Stimulated activated memory B cell treated with anti-CD40 and anti-IgM and Interleukin-4, amounts not matched to agents 10 μg/mL and 1 μg/mL and 100 μg/mL, for 72 hours (primary cell): ENCODE data around the gene SDHA.

Source experiments
- ATAC-seq: fragments of 150-1000 bp; cut with Tn5 transposase; 2 replicates; pipeline ENCODE4 v1.10.0; 2021
- H3K27ac Mint-ChIP-seq: one replicate; pipeline ENCODE4 v1.8.0; 2022; ENCODE audit warnings: mild to moderate bottlenecking, mixed read lengths
- H3K27me3 Mint-ChIP-seq: one replicate; pipeline ENCODE4 v1.8.0; 2022; ENCODE audit warnings: mixed read lengths
- H3K36me3 Mint-ChIP-seq: one replicate; pipeline ENCODE4 v1.8.0; 2022; ENCODE audit warnings: mixed read lengths
- H3K4me1 Mint-ChIP-seq: one replicate; pipeline ENCODE4 v1.8.0; 2022; ENCODE audit warnings: mixed read lengths
- H3K4me3 Mint-ChIP-seq: one replicate; pipeline ENCODE4 v1.8.0; 2022; ENCODE audit warnings: mild to moderate bottlenecking, moderate library complexity, mixed read lengths
- H3K9me3 Mint-ChIP-seq: one replicate; pipeline ENCODE4 v1.8.0; 2022; ENCODE audit warnings: mixed read lengths

SDHA gene

GRCh38 chr5:180286-180918 is 37.7 kb upstream of the SDHA start:
- H3K27ac Mint-ChIP-seq = no peak overlapping the region
- H3K4me3 Mint-ChIP-seq = no peak overlapping the region
- no peaks in the 10 kb centered on the region for H3K9me3 Mint-ChIP-seq
- peaks cover 44% of the 10 kb centered on the region for H3K27me3 Mint-ChIP-seq
- no peak for ATAC-seq
- no peaks in the 10 kb centered on the region for H3K4me1 Mint-ChIP-seq
- no peaks in the 10 kb centered on the region for H3K36me3 Mint-ChIP-seq

DNA sequence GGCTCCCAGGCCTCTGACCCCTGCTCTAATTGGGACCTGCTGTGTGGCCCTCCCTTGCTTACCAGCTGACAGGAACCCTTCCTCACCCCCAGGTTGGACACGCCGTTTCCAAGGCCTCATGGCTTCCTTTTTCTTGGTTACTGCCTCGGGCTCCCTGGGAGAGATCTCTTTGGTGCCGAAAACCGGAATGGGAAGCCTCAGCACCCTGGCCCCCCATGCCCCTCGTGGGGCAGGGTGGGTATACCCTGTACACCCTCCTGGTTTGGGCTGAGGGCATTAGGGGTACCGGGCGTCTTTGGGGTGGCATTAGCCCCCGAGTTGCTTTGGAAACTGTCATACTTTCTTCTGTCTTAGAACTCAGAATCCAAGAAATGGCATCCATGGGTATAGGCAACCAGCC is 37.0 kb upstream of the SDHA start:
- H3K27me3 Mint-ChIP-seq = peaks cover 42% of the 10 kb centered on the region
- no peaks in the 10 kb centered on the region for H3K36me3 Mint-ChIP-seq
- no peaks in the 10 kb centered on the region for H3K9me3 Mint-ChIP-seq
- no peak overlapping the region for H3K4me3 Mint-ChIP-seq
- H3K27ac Mint-ChIP-seq = no peak overlapping the region
- H3K4me1 Mint-ChIP-seq = no peaks in the 10 kb centered on the region
- ATAC-seq = no peak

GRCh38 chr5:181566-181965 is 36.6 kb upstream of the SDHA start:
- Mint-ChIP-seq H3K9me3 (no peaks in the 10 kb centered on the region), H3K36me3 (no peaks in the 10 kb centered on the region), H3K4me3 (no peak overlapping the region), H3K27ac (no peak overlapping the region), H3K4me1 (no peaks in the 10 kb centered on the region), H3K27me3 (peaks cover 42% of the 10 kb centered on the region)
- ATAC-seq = no peak

DNA sequence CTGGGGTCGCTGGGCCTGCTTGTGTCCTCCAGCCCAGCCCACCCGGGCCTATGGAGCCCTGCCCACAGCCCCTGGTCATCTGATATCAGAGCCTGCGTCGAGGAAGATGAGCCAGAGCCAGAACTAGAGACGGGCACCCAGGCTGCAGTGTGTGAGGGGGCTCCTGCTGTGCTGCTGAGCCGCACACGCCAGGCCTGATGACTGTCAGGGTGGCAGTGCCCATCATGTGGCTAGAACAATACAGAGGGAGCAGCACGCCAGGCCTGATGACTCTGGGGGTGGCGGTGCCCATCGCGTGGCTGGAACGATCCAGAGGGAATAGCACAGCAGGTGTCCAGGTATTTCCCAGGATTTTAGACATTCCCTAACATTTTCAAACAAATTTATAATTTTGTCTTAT is 36.0 kb upstream of the SDHA start:
- no peak overlapping the region for H3K27ac Mint-ChIP-seq
- no peaks in the 10 kb centered on the region for H3K4me1 Mint-ChIP-seq
- no peak for ATAC-seq
- H3K9me3 Mint-ChIP-seq = no peaks in the 10 kb centered on the region
- H3K4me3 Mint-ChIP-seq = no peak overlapping the region
- H3K27me3 Mint-ChIP-seq = peaks cover 48% of the 10 kb centered on the region
- no peaks in the 10 kb centered on the region for H3K36me3 Mint-ChIP-seq

- Mint-ChIP-seq H3K36me3 (no peaks in the 10 kb centered on the region), H3K9me3 (no peaks in the 10 kb centered on the region), H3K4me1 (peaks cover 9% of the 10 kb centered on the region), H3K27ac (no peak overlapping the region), H3K4me3 (no peak overlapping the region), H3K27me3 (peaks cover 59% of the 10 kb centered on the region)
- no peak for ATAC-seq
These were observed 33.6 kb upstream of the SDHA start for GRCh38 chr5:184471-184870.

DNA sequence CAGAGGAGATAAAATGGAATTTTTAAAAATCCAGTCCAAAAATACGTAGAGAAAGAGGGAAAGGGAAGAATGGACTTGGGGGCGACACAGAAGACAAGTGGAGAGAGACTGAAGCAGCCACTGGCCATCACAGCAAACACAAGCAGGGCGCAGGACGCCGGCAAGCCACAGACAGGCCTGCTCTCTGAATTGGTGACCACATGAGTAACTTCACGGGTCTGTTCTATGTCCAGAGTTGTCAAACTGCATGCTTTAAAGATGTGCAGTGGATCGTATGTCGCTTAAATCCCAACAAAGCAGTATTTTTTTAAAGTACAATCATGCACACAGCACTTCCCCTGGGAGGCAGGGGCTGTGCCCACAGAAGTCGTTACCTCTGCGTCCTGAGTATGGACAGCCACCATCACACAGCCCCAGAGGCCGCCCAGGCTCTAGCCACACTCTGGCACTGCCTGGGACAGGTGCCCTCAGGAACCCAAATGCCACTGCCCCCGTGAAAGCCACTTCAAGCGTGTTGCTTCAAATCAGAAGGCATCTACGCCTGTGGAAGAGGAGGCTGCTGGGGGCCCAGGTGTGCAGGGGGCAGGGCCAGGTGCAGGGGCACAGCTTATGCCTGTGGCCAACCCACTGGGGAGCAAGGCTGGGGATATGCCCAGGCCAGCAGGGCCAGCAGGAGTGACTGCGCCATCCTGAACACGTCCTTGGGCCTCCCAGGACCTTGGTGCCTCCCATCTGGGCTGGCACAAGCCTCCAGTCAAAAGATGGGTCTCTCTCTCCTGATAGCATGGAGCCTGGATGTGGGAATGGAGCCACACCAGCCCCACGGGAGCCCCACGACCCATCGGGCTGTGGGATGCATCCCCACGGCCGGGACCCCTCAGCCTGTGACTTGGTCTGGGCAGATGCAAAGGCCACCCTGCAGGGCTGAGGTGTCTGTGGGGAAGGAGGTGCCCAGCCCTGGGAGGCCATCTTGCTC is 32.7 kb upstream of the SDHA start:
- no peak overlapping the region for H3K4me3 Mint-ChIP-seq
- peaks cover 56% of the 10 kb centered on the region for H3K27me3 Mint-ChIP-seq
- ATAC-seq = no peak
- H3K9me3 Mint-ChIP-seq = no peaks in the 10 kb centered on the region
- H3K27ac Mint-ChIP-seq = no peak overlapping the region
- no peaks in the 10 kb centered on the region for H3K36me3 Mint-ChIP-seq
- peaks cover 9% of the 10 kb centered on the region for H3K4me1 Mint-ChIP-seq

DNA sequence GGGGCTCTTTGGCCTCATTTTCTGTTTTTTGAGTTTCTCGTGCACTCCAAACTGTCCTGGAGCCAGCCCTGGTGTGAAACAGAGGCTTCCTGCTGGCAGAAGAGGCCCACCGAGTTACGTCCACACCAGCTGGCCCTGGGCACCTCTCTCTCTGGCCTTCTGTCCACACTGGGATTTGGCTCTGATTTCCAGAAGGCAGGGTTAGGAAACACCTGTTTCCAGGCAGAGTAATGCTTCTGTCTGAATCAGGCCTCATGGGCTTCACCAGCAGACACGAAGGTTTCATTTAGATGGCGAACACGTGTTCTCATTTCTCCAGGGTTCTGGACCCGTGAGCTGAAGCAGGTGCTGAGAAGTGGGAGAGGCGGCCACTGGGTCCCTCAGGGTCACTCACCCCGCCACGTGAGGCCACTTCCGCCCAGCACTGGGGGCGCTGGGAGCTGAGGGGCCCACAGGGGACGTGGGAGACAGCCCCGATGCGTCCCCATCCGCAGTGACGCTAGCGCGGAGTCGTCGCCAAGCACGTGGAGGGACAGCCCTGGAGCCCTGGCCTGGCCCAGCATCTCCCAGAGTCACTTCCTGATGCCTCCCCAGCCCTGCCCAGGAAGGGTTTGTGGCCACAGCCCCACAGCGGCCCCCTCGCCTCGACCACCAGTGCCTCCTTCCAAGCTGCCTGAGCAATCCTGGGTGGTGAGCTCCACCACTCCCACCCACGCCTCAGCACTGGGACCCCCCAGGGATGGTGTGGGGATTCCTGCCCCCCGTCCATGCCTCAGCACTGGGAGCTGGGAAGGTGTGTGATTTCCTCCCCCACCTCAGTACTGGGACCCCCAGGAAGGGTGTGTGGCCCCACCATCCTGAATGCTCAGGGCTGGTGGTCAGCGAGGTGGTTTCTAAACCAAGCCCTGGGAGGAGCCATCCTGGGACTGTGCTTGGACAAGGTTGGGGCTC is 31.8 kb upstream of the SDHA start:
- H3K27ac Mint-ChIP-seq = no peak overlapping the region
- no peaks in the 10 kb centered on the region for H3K36me3 Mint-ChIP-seq
- ATAC-seq = no peak
- peaks cover 14% of the 10 kb centered on the region for H3K4me1 Mint-ChIP-seq
- peaks cover 51% of the 10 kb centered on the region for H3K27me3 Mint-ChIP-seq
- no peak overlapping the region for H3K4me3 Mint-ChIP-seq
- H3K9me3 Mint-ChIP-seq = no peaks in the 10 kb centered on the region

DNA sequence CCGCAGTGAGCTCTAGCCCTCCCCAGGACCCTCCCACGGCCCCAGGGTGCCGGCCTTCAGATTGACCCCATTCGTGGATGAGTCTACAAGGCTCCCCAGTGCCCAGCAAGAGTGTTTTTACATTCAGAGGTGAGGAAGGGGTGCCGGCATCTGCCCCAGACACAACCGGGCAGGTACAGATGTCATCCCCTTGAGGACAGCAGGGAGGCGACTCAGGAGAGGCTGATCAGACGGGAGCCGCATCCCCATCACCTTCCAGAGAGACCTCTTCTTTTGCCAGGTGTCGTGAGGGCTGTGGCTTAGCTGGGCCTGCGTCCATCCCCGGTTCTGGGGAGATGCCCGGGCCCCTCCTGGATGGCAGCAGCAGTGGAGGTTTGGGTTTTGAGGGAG is 31.1 kb upstream of the SDHA start:
- H3K27ac Mint-ChIP-seq = no peak overlapping the region
- no peak for ATAC-seq
- peaks cover 15% of the 10 kb centered on the region for H3K4me1 Mint-ChIP-seq
- H3K27me3 Mint-ChIP-seq = peaks cover 47% of the 10 kb centered on the region
- no peaks in the 10 kb centered on the region for H3K36me3 Mint-ChIP-seq
- H3K4me3 Mint-ChIP-seq = no peak overlapping the region
- H3K9me3 Mint-ChIP-seq = no peaks in the 10 kb centered on the region

DNA sequence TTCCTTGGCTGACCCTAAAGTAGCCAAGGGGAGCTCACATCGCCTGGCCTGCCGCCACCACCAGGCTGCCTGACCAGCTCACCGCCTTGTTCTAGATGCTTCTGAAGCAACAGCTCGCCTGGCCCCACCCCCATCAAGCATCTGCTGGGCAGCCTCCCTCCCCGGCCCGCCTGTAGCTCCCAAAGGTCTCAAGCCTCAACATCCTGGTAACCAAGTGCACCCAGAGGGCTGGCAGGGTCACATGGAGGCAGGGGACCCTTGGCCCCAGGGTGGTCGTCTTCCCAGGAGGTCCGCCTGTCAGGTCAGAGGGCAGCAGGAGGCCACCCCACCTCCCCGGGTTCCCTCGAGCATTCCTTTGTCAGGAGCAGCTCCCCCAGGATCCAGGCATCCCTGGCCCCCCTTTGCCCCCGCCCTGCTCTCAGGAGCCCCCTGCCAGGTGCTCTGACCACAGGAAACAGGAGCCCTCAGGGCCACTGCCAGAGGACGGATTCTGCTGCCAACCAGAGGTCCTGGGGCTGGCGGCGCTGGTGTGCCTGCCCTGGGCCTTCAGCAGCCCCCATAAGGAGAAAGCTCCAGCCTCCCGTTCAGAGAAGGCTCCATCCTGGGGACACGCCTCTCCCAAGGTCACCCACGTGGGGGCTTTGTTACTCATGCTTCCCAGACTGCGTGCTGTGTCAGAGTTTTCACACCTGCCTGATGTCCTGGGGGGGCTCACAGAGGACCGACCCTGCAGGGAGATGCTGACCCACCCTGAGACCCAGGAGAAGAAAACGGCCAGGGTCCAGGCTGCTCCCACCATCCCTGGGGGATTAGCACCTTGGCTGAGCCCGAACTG is 30.3 kb upstream of the SDHA start:
- no peak for ATAC-seq
- H3K27ac Mint-ChIP-seq = no peak overlapping the region
- no peaks in the 10 kb centered on the region for H3K9me3 Mint-ChIP-seq
- H3K4me3 Mint-ChIP-seq = no peak overlapping the region
- no peaks in the 10 kb centered on the region for H3K36me3 Mint-ChIP-seq
- peaks cover 47% of the 10 kb centered on the region for H3K27me3 Mint-ChIP-seq
- H3K4me1 Mint-ChIP-seq = peaks cover 22% of the 10 kb centered on the region

DNA sequence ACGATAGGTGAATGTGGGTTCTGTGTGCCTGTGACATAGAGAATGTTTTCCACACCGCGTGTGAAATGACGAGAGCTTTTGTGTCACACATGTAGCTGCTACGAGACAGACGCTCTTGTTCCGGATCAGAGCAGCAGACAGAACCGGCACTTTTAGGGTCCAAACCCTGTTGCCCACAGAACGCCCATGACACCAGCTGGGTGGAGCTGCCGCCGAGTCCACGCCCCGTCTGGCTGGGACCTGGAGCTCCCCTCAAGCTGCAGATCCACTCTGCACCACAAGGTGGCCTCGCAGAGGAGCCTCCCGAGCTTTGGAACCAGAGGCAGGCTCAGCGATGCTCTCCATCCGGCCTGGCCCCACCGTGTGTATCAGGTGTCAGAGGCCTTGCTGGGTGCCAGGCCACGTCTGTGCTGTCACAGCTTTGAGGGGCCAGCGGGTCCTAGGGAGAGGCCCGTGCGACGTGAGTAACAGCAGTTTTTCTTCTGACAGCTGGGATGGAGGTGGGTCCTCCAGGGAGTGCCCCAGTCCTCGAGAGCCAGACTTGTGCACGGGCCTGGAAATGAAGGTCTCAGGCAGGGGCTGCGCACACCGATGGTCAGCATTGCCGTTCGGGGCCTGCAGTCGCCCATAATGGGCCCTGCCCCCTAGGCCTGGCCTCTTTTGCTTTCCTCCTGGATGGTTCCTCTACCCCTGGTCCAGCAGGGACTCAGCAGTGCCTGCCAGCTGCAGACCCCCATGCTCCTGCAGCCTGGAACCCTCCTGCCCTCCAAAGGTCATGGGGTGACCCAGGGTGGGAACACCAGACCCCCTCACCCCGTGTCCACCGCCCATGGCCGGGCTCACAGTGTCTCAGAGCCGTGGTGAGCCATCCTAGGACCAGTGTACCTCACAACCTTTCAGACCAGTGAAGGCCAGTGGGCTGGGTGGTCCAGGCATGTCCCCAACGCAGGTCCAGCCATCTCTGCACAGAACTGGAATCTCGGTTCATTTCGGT is 29.3 kb upstream of the SDHA start:
- H3K4me3 Mint-ChIP-seq = no peak overlapping the region
- no peak overlapping the region for H3K27ac Mint-ChIP-seq
- peaks cover 22% of the 10 kb centered on the region for H3K4me1 Mint-ChIP-seq
- peak; percentile 84 for ATAC-seq
- no peaks in the 10 kb centered on the region for H3K36me3 Mint-ChIP-seq
- H3K9me3 Mint-ChIP-seq = no peaks in the 10 kb centered on the region
- peaks cover 52% of the 10 kb centered on the region for H3K27me3 Mint-ChIP-seq

DNA sequence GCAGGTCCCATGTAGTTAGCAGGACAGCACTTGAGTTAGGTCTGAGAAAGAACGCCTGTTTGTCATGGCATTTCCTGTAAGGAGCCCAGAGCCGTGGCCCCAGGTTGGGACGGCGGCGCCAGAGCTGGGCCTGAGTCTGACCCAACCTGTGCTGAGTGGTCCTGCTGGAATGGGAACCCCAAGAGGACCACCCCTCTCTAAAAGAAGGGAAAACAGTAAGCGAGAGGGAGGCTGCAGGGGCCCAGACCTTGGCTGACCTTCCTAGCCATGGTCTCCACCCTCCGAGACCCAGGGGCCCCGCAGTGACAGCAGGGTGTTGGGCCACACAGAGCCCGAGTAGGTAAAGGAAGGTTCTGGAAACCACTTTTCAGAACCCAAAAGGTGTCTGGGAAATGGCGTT is 28.6 kb upstream of the SDHA start:
- Mint-ChIP-seq H3K4me3 (no peak overlapping the region), H3K27me3 (peaks cover 52% of the 10 kb centered on the region), H3K36me3 (no peaks in the 10 kb centered on the region), H3K4me1 (peaks cover 22% of the 10 kb centered on the region), H3K27ac (no peak overlapping the region), H3K9me3 (no peaks in the 10 kb centered on the region)
- ATAC-seq = no peak

DNA sequence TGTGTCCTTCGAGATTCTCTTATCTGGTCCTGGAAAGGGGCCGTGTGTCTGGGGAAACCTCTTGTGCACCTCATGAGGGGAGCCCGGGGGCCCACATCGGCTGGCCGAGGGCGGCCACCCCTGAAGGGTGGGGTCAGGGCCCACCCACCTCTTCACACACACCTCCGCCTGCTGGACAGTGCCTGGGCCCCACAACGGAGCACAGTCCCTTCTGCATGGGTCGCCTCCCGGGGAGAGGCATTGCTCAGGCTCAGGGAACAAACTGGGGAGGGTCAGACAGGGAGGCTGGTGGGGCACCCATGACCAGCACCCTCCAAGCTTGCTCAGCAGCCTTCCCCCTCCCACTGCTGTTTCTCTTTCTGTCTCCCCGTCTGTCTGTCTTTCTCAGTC is 28.1 kb upstream of the SDHA start:
- no peak for ATAC-seq
- Mint-ChIP-seq H3K4me3 (no peak overlapping the region), H3K27me3 (peaks cover 52% of the 10 kb centered on the region), H3K4me1 (peaks cover 22% of the 10 kb centered on the region), H3K36me3 (no peaks in the 10 kb centered on the region), H3K27ac (peak overlapping the region; percentile 10), H3K9me3 (no peaks in the 10 kb centered on the region)

GRCh38 chr5:190366-191035 is 27.6 kb upstream of the SDHA start:
- H3K4me3 Mint-ChIP-seq = no peak overlapping the region
- no peaks in the 10 kb centered on the region for H3K9me3 Mint-ChIP-seq
- H3K4me1 Mint-ChIP-seq = peaks cover 26% of the 10 kb centered on the region
- H3K27me3 Mint-ChIP-seq = peaks cover 52% of the 10 kb centered on the region
- H3K36me3 Mint-ChIP-seq = no peaks in the 10 kb centered on the region
- no peak for ATAC-seq
- H3K27ac Mint-ChIP-seq = peak overlapping the region; percentile 10
